K562 (cell line): ENCODE results near the gene TSC1. TPM values are rescaled to one million over a fixed set of nuclear protein-coding genes. Genes with fewer than 3 reads are reported as not detected.

Experiments used
- ATF1 ChIP-seq, 2 experiments: fragments of 450-650 bp in 1 of 2; IDR thresholded peaks; 2 replicates each; pipeline ENCODE4 v1.6.1; 2016; ENCODE audit warnings: missing compliant biosample characterization in 1 of 2, missing genetic modification characterization in 1 of 2
- BHLHE40 ChIP-seq: IDR thresholded peaks from 2 replicates; pipeline ENCODE4 v1.6.1; 2011; ENCODE audit warnings: low read length, improper control_type of control experiment
- CC2D1A ChIP-seq: fragments of 450-650 bp; IDR thresholded peaks from 2 replicates; pipeline ENCODE4 v1.6.1; 2017; ENCODE audit warnings: mild to moderate bottlenecking
- CHD4 ChIP-seq: fragments of 200-600 bp; sonication (generic); IDR thresholded peaks from 3 replicates; pipeline ENCODE4 v1.6.1; 2012; ENCODE audit warnings: low read depth, mild to moderate bottlenecking, mixed read lengths, low read length, inconsistent platforms; ENCODE audit not compliant: insufficient read depth, insufficient replicate concordance, poor library complexity, severe bottlenecking
- FUS ChIP-seq: fragments of 200-400 bp; formaldehyde crosslinking; optimal IDR thresholded peaks from 2 replicates; pipeline ENCODE3; 2017; ENCODE audit warnings: low read depth, low read length
- MCM7 ChIP-seq, 2 experiments: fragments of 450-650 bp; IDR thresholded peaks; 2 replicates each; pipeline ENCODE4 v1.6.1; 2016 to 2018
- NFATC3 ChIP-seq: fragments of 450-650 bp; IDR thresholded peaks from 2 replicates; pipeline ENCODE4 v1.6.1; 2017; ENCODE audit warnings: mild to moderate bottlenecking
- PPARD ChIP-seq: fragments of 250-450 bp; sonication (Bioruptor Pico); IDR thresholded peaks from 2 replicates; pipeline ENCODE4 v1.8.0; 2022; ENCODE audit warnings: inconsistent platforms, mild to moderate bottlenecking, moderate library complexity
- RBM25 ChIP-seq: fragments of 200-400 bp; formaldehyde crosslinking; IDR thresholded peaks from 2 replicates; pipeline ENCODE4 v1.6.1; 2018; ENCODE audit warnings: low read length, low read depth, moderate library complexity; ENCODE audit not compliant: severe bottlenecking
- RCOR1 ChIP-seq, 2 experiments: IDR thresholded peaks; 2 replicates each; pipeline ENCODE4 v1.6.1; 2012; ENCODE audit warnings: low read depth in 2 of 2, low read length in 2 of 2, borderline replicate concordance in 1 of 2, improper control_type of control experiment in 1 of 2
- polyA plus RNA-seq, 8 experiments: library from polyadenylated mRNA; depleted of rRNA in 4 of 8; stranded (reverse) in 5 of 8; unstranded in 3 of 8; fragments of >200 nt; fragmentation: Nextera tagmentation in 2 of 8; fragmentation: Illumina TruSeq in 1 of 8; extraction: Ambion mirVana in 2 of 8; extraction: Trizol in 1 of 8; gene quantifications; 2 replicates each; pipeline versions ENCODE4 v1.2.1 to v1.2.3, GENCODE V29; 2011 to 2014; ENCODE audit warnings: inconsistent platforms in 1 of 8, missing spikeins in 1 of 8
- total RNA-seq, 7 experiments: library from RNA; depleted of rRNA in 6 of 7; stranded (reverse); fragments of >200 nt in 6 of 7; fragmentation: Illumina TruSeq in 2 of 7; extraction: Trizol in 2 of 7; gene quantifications; 2 replicates each; pipeline versions ENCODE4 v1.2.1 to v1.2.3, GENCODE V29; 2011 to 2021; ENCODE audit warnings: low replicate concordance in 1 of 7
- TF ChIP-seq, protein P1 (sequence below): fragments of 250-450 bp; sonication (Bioruptor Pico); IDR thresholded peaks from 2 replicates; pipeline ENCODE4 v1.6.1; 2021; ENCODE audit warnings: mild to moderate bottlenecking
- TF ChIP-seq, protein P2 (sequence below), 2 experiments: fragments of 250-450 bp in 1 of 2; fragments of 450-650 bp in 1 of 2; sonication (Bioruptor Pico) in 1 of 2; IDR thresholded peaks; 2 replicates each; pipeline versions ENCODE4 v1.6.1 to v1.8.0; 2016 to 2021; ENCODE audit warnings: mild to moderate bottlenecking in 2 of 2, moderate library complexity in 2 of 2, missing compliant biosample characterization in 1 of 2, missing genetic modification characterization in 1 of 2
- TF ChIP-seq, protein P3 (sequence below): IDR thresholded peaks from 2 replicates; pipeline ENCODE4 v1.6.1; 2014; ENCODE audit warnings: antibody characterized with exemption
- TF ChIP-seq, protein P4 (sequence below), 3 experiments: fragments of 200-800 bp in 1 of 3; sonication (Bioruptor generic) in 1 of 3; sonication (generic) in 1 of 3; formaldehyde crosslinking in 1 of 3; IDR thresholded peaks; 2 replicates each; pipeline versions ENCODE4 v1.6.1 to v1.8.0; 2016 to 2022; ENCODE audit warnings: mild to moderate bottlenecking in 2 of 3, missing compliant biosample characterization in 2 of 3, missing genetic modification characterization in 2 of 3, missing genetic modification reagents in 1 of 3

Gene TSC1
- total and polyA plus RNA-seq, 9 of the 15 experiments (the other 6 are each of a cell fraction or from before 2014, with no cell fraction given): 6.9 to 37.6 (median 18.6) TPM

DNA sequence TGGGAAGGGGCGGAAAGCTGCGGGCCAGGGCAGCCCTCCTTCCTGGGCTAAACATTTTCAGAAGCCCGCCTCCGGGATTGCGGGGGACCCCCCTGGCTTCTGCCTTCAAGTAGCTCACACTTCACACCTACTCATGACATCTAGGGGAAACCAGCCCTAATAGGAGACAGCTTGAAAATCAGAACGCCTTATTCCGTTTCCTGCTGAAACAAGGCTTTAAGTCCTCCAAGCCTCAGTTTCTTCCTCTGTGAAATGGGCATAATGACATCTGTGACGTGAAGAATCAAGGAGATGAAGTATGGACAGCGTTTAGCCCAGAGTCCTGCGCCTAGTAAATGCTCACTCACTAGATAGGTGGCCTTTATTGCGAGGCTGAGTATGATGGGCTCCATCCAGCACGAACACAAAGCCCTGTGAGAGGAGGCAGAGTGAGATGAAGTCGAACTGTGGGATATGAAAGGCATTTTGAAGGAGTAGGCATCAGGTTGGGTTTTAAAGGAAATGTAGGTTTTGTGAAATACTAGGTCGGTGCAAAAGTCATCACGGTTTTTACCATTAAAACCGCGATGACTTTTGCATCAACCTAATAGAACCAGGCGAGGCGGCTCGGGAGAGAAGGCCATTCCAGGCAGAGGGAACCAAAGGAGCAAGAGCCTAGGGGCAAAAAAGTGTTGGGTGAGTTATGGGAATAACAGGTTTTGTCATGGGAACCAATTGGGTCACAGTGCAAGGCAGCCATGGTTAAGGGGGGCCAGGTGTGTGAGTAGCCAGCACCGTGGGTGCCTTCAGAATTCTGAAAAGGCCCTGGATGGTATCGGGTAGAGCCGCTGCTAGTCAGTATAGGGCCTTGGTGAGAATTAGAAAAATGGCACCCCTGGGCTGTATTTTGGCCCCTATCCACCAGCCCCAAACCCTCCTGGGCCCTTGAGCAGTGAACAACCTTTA lies 1.0 kb upstream of the TSC1 start (continued):
- no peak for TF ChIP-seq BHLHE40
- peak; percentile 96 for TF ChIP-seq CHD4
- TF ChIP-seq, protein P1, sequence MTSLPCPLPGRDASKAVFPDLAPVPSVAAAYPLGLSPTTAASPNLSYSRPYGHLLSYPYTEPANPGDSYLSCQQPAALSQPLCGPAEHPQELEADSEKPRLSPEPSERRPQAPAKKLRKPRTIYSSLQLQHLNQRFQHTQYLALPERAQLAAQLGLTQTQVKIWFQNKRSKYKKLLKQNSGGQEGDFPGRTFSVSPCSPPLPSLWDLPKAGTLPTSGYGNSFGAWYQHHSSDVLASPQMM (CRISPR knock-in tag): peak; percentile 27; the same call in 1 of the 2 replicates
- peak; percentile 98 for TF ChIP-seq RBM25
- TF ChIP-seq, protein P2, sequence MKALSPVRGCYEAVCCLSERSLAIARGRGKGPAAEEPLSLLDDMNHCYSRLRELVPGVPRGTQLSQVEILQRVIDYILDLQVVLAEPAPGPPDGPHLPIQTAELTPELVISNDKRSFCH (CRISPR knock-in tag; IDR thresholded peaks at IDR 0.05): no peak
- TF ChIP-seq, protein P2 (tag; IDR thresholded peaks at IDR 0.05): peak; percentile 51; the same call in 1 of the 2 replicates
- no peak for TF ChIP-seq NFATC3
- TF ChIP-seq, protein P3, sequence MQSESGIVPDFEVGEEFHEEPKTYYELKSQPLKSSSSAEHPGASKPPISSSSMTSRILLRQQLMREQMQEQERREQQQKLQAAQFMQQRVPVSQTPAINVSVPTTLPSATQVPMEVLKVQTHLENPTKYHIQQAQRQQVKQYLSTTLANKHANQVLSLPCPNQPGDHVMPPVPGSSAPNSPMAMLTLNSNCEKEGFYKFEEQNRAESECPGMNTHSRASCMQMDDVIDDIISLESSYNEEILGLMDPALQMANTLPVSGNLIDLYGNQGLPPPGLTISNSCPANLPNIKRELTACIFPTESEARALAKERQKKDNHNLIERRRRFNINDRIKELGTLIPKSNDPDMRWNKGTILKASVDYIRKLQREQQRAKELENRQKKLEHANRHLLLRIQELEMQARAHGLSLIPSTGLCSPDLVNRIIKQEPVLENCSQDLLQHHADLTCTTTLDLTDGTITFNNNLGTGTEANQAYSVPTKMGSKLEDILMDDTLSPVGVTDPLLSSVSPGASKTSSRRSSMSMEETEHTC: no peak
- TF ChIP-seq ATF1 (CRISPR knock-in tag; IDR thresholded peaks at IDR 0.05): no peak
- TF ChIP-seq ATF1 (tag; IDR thresholded peaks at IDR 0.05): no peak
- TF ChIP-seq FUS: no peak
- TF ChIP-seq MCM7 (IDR thresholded peaks at IDR 0.05): no peak
- TF ChIP-seq RCOR1 (IDR thresholded peaks at IDR 0.05; ENCODE audit: borderline replicate concordance in 1 of 2, low read depth in 2 of 2, low read length in 2 of 2): peak; percentile 45 to 95; a peak in 3 of 4 replicates
- TF ChIP-seq, protein P4, sequence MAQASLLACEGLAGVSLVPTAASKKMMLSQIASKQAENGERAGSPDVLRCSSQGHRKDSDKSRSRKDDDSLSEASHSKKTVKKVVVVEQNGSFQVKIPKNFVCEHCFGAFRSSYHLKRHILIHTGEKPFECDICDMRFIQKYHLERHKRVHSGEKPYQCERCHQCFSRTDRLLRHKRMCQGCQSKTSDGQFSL (CRISPR knock-in tag; IDR thresholded peaks at IDR 0.05): no peak
- TF ChIP-seq, protein P4 (tag; IDR thresholded peaks at IDR 0.05): 0 out of 4 replicates have a peak, but pooled peaks of 1 of the 2 experiments have one; percentile 16
- no peak for TF ChIP-seq PPARD (CRISPR knock-in tag)
- no peak for TF ChIP-seq CC2D1A
- TF ChIP-seq, all 486 proteins: peak for 23
